ENCODE measurements around the gene KIF21B. TPM values are rescaled to one million over a fixed set of nuclear protein-coding genes. Genes with fewer than 3 reads are reported as not detected.

KIF21B gene
- polyA plus RNA-seq, 1 donor, result 2.7 TPM

DNA sequence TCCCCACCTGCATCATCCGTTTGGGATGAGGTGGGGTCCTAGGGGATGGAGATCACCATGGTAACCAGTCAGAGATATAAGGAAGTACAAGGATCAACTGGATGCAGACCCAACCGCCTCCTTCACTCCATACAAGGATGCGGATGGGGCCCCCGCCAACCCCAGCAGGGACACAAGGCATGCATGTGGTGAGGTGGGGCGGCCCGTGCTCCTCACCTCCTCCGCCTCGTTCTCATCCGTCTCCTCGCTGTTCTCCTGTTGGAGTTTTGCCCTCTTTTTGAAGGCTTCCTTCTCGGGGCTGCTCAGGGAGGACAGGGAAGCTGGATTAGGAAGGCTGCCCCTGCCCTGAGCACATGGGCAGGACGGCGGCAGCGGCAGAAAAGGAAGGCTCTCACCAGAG is 23.8 kb downstream of the KIF21B start:
- DNase-seq, result no peak

DNA sequence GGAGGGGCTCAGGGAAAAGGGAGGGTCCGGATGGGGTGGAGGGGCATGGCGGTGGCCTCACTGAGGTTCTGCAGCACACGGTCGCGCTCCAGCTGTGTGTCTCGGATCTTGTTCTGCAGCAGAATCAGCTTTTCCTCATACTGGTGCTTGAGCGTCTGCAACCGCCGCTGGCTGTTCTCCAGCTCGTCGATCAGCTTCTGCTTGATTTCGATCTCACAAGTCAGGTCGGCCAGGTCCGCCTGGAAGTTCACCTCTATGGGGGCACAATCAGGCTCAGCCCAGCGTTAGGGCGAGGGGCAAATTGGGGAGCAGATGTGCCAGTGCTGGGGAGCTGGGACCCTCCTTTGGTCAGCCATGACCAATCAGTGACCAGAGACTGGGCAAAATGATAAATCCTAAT is 25.2 kb downstream of the KIF21B start:
- no peak for DNase-seq

DNA sequence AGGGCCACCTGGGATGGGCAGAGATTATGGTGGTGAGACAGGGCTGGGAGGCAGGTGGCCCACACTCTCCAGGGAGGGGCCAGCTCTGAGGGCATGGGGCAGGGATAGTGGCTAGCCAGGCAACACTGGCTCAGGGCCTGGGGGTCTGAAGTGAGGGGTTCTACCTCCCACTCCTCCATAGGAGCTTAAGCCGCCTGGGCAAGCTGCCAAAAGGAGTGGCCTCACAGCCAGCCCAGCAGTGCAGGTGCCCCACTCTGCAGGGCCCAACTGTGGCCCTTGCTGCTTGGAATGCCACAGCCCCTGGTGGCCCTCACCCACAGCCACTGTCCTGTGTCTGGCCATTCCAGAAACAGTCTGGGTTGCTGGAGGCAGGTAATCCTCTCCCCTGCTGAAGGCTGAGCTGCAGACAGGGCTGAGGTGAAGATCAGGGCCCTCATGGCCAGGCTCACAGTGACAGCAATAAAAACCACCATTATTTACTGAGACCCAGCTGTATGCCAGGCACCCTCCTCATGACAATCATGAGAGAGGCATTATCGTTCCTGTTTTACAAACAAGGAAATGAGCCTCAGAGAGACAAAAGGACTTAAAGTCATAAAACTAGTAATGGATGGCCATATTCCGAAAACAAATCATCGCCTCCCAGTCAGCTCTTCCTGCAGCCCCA is 31.0 kb downstream of the KIF21B start:
- no peak for DNase-seq

DNA sequence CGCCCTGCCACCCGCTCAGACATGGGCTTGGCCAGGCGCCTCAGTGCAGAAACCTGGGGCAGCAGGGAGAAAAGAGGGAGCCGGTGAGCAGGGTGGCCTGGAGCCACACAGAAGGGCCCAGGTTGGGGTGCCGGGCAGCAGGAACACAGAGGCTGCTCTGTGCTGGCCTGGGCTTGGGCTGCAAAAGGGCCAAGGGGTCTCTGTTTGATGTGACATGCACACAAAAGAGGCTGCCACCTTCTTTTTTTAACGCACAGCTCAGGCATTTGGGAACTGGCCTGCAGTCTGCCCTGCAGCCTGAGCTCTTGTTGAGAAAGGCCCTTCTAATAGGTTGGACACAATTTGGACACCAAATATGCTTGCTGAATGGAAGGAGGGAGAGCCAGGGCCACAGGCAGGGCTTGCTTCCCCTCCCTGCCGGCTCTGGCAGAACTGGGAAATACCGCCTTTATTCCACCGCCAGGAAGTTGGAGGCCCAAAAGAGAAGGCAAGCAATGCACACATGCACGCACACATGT is 32.4 kb downstream of the KIF21B start:
- DNase-seq, result no peak

DNA sequence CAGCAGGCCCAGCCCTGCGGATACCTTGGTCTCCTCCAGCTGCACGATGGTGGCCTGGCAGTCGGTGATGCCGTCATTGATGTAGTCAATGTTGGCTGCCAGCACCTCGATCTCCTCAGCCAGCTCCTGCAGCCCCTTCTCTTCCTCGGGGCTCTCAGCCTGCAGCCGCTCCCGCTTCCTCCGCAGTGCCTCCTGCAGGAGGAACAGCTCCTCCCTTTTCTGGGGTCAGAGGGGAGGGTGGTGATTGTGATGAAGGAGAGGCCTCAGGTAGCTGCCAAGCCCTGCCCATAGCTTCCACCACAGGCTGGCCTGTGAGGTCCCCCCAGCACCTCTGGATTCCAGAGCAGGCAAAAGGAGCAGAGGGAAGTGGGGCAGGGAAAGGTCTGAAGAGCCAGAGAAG is 33.4 kb downstream of the KIF21B start:
- DNase-seq, result no peak

DNA sequence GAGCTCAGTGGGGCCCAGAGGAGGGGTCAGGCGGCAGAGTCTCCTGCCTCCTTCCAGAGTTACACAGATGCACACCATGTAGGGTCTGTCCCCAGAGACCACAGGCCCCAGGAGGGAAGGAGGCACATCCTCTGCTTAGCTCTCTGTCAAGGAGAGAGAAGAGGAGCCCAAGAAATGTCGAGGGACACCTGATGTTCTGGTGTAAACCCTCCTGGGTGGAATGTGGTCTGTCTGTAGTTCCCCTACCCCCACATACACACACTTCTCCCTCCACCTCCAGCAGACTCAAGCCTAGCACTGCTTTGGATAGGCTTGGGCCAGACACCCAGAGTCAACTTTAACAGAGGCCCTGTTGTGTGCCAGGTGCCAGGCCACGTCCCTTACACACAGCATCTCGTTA is 34.2 kb downstream of the KIF21B start:
- no peak for DNase-seq

DNA sequence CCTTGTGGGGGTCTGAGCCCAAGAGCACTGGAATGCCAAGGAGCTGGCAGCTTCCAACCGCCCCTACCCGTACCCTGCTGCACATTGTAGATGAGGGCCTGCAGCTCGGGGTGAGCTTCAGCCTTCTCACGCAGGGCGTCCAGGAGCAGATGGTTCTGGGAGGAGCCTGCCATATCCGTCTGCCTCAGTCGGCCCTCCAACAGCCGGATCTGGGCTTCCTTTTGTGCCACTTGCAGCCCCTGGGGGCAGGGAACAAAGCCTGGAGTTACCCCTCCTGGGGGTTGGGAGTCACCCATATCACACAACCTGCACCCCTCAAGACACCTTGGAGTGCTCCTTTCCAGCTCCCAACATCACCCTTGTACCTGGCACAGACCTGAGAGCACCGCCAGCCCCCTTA is 34.8 kb downstream of the KIF21B start:
- DNase-seq, result no peak

DNA sequence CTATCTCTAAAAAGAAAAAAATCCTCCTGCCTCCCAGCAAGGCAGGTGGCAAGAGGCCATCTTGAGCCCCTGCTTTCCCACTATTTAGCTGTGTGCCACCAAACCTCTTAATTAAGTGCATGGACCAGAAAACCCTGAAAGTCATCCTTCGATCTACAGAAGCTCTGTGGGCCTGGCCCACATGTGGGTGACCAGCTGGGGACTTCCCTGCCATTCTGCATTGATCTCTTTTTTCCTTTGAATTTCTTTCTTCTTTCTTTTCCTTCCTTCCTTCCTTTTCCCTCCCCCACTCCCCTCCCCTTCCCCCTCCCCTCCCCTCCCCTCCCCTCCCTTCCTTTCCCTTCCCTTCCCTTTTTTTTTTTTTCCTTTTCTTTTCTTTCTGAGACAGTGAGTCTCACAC is 38.0 kb downstream of the KIF21B start:
- no peak for DNase-seq

DNA sequence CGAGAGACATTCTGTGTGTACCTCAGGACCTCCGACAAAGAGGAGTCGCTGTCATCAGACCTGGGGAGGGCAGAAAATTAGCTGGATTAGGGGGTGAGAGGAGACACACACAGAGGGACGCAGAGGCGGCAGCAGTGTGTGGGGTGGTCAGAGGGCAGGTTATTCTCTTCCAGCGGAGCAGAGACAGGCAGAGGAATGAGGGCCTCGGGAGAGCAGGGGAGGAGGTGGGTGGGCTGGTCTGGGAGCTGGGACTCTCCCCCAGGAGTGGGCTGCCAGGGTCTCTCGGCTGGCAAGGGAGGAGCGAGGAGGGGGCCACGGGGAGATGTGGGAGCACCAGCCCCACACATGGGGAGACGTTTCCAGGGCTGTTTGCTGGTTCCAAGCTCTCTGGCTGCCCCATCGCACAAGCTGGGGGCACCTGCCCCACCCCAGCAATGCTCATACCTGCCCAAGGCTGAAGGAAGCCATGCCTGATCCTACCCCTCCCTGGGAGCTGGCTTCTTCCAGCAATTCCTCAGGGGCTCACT is 40.4 kb downstream of the KIF21B start:
- DNase-seq, result no peak

DNA sequence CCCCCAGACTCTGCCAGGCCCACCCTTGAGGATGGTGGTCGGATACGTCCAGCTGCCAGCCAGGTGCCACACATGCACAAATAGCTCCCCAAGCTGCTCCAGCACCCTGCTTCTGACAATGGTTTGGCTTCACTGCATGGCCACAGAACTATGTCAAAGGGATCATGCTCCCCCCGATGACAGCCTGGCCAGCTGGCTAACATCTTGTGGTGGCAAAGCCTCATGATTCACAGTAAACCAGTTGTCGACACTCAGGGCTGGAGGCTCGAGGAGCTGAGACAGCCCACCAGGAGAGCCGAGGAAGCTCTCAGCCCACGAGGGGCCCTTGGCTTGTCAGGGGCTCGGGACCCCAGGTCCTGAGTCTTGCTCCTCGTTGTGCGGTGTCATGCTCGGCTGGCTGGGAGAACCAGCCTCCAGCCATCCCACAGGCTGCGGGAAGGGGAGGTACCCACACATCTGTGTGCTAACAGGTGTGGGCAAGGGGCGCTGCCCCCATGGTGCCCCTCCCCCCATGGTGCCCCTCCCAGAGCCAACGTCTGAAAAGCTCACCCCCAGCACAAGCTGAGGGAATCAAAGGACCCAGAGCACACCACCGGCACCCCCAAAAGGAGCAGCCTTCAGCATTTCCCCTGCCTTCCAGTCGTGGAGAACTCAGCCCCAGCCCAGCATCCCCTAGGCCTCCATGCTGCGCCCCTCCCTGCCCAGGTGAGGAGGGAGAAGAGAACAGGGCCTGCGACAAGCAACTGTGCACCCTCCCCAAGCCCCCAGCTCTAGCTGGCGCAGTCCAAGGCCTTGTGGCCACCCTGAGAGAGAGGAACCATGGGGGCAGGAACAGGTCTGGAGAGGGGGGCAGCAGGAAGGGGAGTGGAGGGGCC is 41.2 kb downstream of the KIF21B start:
- DNase-seq, result no peak

DNA sequence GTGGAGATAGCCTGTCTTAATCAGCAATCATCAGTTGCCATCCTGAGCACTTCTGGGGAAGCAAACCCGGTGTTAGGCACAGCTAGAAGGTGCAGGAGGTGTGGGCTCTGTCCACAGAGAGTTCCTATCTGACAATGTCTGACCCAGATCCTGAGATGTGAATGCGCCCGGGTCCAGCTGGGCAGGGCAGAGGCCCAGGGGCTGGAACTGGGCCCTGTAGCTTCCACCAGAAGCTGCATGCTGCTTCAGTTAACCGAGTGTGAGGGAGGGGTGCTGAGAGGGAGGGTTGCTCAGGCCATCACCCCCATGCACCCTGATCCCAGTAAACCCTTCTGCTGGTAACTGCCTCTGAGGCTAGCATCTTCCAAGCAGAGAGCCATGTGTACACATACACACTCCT is 42.2 kb downstream of the KIF21B start:
- DNase-seq, result no peak

DNA sequence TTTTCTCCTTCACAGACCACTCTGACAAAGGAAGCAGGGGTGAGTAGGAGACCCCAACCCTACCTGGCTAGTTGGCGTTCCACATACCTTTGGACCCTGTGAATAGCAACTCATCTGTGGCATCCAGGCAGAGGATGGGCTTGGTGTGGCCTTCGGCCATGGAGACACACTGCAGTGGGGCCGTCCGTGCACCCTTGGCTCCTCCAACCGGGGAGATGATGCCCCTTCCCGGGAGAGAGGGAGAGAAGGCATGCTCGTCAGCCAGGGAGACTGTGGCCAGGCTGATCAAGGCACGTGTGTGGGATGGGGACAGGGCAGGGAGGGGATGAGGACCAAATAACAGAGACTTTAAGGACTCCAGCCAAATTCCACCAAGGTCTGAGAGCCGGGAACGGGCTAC is 42.6 kb downstream of the KIF21B start:
- no peak for DNase-seq

DNA sequence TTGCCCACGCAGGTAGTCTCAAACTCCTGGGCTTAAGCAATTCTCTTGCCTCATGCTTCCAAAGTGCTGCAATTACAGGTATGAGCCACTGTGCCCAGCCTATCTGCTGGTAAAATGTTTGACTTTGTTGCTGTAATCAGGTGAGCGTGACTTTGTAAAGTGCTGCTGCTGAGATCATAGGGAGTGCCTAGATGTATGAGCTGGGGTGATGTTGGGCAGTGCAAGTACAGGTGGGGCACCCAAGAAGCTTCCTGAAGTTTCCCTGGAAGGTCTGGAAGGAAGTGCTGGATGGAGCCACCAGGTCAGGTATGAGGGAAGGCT is 43.1 kb downstream of the KIF21B start:
- DNase-seq, result no peak

DNA sequence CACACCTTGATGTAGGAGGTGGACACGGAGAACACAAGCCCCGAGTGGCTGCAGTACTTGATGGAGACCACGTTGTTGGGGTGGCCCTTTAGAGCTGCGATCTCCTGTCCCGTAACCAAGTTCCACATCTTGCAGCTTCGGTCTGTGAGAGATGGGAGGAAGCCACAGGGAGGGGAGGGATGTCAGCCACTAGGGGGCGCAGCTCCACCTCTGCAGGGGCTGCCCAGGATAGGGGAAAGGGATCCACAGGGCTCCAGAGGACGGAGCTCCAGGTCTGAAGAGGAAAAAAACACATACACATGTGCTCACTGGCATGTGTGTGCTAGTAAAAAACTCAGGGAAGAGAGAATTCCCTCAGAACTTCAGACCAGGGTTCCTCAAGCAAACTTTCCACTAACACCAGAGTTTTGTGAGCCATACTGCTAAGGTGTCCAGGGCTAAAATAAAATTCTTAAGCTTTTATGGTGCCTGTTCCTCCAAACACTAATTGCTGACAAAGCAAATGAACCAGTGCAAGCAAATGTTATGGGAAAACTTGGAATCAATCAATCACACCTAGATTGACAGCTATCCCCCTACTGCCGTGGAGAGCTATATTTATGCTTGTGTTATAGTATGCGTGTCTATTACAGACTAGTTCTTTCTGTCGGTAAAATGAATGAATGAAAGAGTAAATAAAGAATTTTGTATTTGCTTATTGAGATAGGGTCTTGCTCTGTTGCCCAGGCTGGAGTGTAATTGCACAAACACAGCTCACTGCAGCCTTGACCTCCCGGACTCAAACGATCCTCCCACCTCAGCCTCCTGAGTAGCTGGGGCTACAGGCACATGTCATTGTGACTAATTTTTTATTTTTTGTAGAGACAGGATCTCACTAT is 43.7 kb downstream of the KIF21B start:
- DNase-seq, result no peak

DNA sequence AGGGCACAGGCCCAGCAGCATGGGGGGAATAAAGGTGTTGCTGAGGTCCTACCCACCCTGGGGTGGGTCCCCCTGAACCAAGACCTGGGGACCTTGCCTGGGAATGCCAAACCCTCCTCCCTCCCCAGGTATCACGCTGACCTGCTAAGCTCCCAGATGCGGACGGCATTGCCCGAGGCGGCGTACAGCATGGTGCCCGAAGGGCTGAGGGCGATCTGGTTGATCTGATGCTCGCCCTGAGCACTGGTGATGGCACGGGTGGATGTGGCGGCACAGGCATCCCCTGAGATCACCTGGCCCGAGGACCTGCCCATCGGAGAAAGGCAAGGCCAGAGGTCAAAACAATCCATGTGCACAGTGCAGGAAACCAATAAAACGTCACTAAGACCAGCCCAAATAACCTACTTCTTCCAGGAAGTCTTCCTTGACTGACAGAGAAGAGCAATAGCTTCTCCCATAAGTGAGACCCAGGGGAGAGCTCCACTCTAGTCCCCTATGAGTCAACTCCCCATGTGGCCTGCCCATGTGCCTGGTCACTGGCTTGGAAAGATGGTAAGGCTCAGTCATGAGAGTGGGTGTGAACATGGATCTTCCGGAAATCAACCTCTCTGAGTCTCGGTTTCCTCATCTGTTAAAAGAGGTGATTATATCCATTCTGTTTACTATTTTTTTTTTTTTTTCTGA is 46.3 kb downstream of the KIF21B start:
- no peak for DNase-seq

DNA sequence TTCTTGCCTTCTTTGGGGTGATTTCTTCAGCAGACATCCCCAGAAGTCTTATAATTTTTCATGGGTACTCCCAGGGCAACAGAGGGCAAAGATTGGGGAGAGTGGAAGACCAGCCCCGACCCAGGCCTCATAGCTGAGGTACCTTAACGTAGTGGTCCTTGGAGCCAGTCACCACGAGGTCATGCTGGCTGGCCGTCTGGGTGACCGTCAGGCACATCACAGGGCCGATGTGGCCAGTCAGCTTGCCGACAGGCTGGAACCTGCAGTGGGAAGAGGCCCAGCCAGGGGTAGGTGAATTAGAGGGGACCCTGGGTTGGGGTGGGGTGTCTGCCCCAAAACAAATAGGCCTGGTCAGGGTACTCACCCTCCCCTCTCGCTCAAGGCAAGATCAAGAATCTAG is 46.9 kb downstream of the KIF21B start:
- DNase-seq, result no peak

DNA sequence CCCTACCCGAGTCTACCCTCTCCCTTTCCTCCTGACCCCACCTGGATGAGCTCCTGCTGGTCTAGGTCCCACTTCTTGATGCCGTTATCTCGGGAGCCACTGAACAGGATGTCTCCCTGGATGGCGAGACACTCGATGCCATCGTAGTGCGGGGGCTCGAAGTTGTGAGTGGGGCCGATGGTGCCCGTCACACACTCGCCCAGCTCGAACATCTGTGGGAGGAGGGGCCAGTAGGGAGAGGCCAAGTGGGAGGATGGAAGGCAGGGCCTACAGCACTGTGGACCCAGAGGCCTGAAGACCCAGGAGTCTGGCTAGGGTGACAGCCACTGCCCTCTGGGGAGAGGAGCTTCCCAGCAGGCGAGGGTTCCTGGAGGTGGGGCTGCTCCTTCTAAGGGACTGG is 48.1 kb downstream of the KIF21B start:
- no peak for DNase-seq

DNA sequence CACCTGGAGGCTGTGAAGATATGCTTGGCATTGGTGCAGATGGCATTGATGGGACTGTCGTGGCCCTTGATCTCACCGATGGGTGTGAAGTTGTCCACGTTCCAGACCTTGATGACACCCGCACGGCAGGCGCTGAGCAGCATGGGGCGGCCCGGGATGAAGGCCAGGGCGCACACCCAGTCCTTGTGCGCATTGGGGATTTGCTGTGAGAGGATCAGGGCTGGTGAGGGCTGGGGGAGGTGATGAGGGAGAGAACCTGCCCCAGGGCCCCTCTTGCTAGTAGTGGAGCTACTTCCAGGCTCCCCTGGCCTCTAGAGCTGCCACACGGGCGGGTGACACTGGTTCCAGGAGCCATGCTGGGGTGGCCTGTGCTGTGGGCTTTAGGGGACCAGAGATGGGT is 48.8 kb downstream of the KIF21B start:
- no peak for DNase-seq

DNA sequence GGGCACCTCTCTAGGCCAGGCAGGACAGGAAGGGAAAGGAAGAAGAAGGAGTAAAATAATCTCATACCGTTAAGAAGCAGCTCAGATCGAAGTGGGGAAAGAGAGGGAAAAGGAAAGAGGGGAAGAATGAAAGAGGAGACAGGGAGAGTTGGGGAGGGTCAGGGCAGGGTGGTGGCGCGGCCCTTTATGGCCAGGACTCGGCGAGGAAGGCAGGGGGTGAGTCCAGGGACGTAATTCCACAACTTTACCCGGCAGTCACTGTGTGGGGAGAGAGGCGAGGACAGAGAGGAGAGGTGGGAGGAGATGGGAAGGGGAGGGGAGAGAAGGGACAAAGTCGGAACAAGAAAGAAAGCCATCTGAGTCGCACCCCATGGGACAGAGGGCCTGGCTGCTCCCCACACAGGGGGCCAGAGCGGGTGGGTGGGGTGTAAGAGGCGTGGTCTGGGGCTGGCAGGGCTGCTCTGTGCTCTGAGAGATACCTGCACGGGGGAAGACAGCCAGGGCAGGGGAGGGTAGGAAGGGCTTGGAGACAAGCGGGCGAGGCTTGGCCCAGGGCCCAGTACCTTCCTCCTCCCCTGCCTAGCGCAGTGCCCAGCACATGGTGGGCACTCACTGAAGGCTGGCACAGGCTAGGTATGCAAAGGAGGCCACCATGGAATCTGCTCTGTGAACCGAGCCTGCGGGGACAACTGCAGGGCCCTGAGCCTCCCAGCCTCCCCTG is 49.4 kb downstream of the KIF21B start:
- DNase-seq, result no peak

DNA sequence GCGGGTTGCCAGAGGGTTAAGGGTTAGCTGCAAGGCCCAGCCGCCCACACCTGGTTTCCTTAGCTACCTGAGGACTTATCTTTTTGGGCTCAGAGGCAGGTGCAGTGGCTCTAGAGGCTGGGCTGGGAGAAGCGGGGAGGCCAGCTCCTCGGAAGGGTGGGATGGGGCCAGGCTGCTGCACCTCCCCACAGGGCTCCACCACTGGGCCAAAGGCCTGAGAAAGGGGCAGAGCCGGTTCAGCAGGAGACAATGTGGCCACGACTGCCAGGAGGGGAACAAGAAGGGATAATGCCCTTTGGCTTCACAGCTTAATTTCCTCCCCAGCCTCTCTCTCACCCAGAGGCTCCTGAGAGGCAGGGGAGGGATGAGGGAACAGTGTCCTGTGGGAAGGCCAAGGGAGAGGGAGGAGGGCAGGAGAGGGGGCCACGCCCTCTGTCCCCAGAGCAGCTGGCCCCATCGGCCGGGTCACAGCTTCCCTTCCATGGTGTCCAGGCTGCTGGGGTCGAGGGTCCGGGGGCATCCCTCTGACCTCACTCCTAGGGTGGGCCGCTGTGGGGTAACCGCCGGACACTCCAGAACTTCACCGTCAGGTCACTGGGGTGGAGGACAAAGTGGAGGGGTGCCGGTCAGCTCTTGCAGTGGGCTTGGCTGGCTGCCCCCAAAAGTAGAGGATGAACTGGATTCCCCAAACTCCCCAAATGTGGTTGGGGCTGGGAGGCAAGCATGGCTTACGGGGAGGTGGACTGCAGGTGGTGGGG is 50.4 kb downstream of the KIF21B start:
- no peak for DNase-seq
